ENCODE measurements around the gene TMEM121. TPM values are rescaled to one million over a fixed set of nuclear protein-coding genes. Genes with fewer than 3 reads are reported as not detected.

TMEM121 gene
- polyA plus RNA-seq (ENCODE audit: insufficient read length): 2.8 TPM
- long read RNA-seq, donor 1, partial matches to known transcripts: 0 of 3 reads
- long read RNA-seq, donor 1, other reads (novel, unspliced or antisense): 0 of 3 reads
- long read RNA-seq, donor 2, partial matches to known transcripts: 0 of 2 reads
- long read RNA-seq, donor 2, other reads (novel, unspliced or antisense): 0 of 2 reads
- long read RNA-seq, donor 3, transcript TMEM121-201 (2 exons, 1,532 nt): major isoform, 5 of 5 reads
- long read RNA-seq, donor 3, partial matches to known transcripts: 0 of 5 reads
- long read RNA-seq, donor 3, other reads (novel, unspliced or antisense): 0 of 5 reads
- long read RNA-seq, donor 4, partial matches to known transcripts: 0 of 1 reads
- long read RNA-seq, donor 4, other reads (novel, unspliced or antisense): 0 of 1 reads
- long read RNA-seq, donor 5, partial matches to known transcripts: 0 of 4 reads
- long read RNA-seq, donor 5, other reads (novel, unspliced or antisense): 0 of 4 reads
- long read RNA-seq, donor 6, transcript TMEM121-201 (2 exons, 1,532 nt): major isoform, 7 of 7 reads
- long read RNA-seq, donor 6, partial matches to known transcripts: 0 of 7 reads
- long read RNA-seq, donor 6, other reads (novel, unspliced or antisense): 0 of 7 reads
- long read RNA-seq, donor 7, transcript TMEM121-201 (2 exons, 1,532 nt): major isoform, 7 of 7 reads
- long read RNA-seq, donor 7, partial matches to known transcripts: 0 of 7 reads
- long read RNA-seq, donor 7, other reads (novel, unspliced or antisense): 0 of 7 reads
- long read RNA-seq, donor 8, partial matches to known transcripts: 0 of 3 reads
- long read RNA-seq, donor 8, other reads (novel, unspliced or antisense): 0 of 3 reads

DNA sequence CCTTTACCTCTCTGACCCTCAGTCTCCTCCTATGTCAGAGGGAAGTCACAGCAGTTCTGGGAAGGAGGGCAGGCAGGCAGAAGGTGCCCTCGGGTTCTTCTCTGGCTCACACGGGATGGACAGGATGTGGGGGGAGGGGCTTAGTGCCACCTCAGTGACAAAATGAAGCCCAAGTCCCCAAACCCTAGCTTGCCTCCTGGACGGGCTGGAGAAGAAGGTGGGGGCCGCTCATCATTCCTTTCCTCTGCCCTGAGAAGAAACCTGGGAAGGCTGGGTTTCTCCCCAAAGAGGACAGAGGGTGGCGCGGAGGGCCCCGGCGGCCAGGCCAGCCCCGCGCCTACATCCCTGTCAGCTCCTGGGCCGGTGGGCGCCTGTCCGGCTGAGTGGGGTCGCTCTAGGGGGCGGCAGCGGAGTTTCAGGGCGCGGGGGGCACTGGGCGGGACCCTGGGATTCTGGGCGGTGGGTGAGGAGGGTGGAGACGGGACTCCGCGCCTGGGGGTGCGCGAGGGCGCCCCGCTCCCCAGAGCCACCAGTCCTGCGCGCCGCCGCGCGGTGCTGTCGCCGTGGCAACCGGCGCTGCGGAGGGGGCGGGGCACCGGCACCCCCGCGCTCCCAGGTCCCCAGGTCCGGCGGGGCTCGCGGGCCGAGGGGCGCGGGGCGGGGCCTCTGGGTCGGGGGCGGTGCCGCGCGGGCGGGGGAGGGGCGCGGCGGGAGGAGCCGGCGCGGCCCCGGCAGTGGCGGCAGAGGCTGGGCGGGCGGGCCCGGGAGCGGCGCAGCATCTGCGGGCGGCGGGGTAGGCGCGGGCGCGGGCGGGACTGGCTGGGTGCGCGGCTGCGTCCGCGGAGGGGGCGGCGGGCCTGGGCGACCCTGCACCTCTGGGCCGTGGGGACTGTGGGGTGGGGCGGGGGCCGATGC, at the start of gene TMEM121:
Gene TMEM121 (plus strand): TSS at position 723 of the 915 bp plus-strand sequence. CDS start 2,252 bp downstream, outside the sequence.
- DNase-seq: no peak

GRCh38 chr14:105476831-105477659, 49.3 kb upstream of the TMEM121 start:
- DNase-seq: no peak

GRCh38 chr14:105477660-105478397, 48.6 kb upstream of the TMEM121 start:
- DNase-seq: peak; percentile 29

DNA sequence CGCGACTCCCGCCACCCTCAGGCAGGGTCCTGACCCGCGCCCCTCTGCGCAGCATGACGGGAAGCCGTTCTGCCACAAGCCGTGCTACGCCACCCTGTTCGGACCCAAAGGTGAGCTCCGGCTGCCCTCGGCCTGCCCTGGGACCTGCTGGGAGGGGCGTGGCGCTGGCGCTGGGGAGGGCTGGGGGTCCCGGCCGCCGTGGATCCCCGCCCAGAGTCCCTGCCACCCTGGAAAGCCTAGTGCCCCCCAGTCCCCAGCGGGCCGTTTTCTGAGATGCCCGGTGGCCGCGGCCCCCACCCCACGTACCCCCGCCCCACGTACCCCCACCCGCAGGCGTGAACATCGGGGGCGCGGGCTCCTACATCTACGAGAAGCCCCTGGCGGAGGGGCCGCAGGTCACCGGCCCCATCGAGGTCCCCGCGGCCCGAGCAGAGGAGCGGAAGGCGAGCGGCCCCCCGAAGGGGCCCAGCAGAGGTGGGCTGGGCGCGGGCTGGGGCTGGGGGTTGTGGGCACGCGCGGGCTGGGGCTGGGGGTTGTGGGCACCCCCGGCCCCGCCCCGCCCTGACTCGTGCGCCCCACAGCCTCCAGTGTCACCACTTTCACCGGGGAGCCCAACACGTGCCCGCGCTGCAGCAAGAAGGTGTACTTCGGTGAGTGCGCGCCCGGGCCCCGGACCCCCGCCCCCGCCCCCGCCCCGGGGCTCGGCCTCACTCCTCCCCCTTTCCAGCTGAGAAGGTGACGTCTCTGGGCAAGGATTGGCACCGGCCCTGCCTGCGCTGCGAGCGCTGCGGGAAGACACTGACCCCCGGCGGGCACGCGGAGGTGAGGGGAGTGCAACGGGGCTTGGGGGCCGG, 47.8 kb upstream of the TMEM121 start:
- DNase-seq: no peak

DNA sequence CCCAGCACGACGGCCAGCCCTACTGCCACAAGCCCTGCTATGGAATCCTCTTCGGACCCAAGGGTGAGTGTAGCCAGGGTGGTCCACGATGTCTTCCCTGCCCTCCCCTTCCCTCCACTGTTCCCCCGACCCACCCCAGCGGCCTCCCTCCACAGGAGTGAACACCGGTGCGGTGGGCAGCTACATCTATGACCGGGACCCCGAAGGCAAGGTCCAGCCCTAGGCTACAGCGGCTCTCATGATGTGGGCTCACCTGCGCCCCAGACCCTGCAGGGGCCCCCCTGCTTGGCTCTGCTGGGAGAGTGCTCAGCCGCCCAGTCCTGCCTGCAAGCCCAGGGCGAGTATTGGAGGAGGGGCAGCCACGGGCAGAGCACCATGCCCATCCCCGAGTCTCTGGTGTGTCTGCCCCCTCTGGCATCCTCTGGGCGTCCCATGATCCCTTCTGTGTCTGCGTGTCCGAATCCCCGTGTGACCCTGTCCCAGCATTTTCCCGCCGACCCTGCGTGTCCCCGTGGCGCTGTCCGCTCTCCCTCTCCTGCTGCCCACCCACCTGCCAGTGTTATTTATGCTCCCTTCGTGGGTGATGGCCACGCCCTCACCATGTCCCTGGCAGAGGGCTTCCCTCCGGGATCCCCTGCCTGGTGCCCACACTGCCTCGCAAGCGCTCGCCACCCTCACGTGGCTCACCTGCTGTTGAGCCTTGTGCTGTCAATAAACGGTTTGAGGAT, 46.8 kb upstream of the TMEM121 start:
- no peak for DNase-seq

GRCh38 chr14:105480199-105480746, 46.1 kb upstream of the TMEM121 start:
- DNase-seq: no peak

DNA sequence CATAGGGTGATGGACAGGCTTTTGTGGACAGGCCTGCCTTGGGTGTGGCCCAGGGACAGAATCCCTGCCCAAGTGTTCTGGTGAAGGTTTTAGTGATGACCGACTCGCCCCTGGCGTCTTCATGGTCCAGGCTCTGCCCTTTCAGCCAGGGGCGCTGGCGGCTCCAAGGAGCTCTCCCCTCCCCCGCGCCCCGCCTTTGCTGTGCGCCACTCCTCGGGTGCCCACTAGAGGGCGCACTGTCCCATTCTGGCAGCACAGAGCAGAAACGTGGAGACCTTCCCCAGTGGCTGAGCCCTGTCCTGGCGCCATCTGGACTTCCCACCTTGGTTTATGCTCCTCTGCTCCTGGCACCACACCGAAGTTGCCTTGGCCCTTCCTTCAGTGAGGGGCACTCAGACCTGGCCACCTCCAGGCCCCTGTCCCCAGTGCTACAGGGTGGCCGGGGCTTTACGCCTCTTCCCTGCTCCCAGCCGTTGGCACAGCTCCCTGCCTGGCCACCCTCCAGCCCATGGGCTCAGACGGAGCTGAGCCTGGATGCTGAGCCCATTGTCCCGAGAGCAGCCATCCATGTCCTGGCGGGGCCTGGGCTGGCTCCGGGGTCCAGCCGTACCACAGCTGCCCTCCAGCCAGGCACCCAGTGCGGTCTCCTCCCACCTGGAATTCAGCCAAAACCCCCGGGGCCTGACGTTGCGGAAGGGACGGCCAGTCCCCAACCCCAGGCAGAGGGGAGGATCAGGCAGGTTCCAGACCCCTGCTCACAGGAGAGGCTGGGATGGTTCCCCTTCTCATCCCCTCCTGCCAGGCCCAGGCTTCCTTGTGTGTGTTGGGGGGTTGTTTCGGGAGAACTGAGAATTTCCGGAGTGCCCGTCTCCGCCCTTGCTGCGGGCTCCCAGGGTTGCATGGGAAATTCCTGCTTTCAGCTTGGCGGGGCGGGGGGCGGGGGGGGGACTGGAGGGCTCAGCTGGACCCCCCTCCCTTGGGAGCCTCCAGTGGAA, 45.3 kb upstream of the TMEM121 start:
- peak; percentile 92 for DNase-seq

GRCh38 chr14:105481886-105482457, 44.4 kb upstream of the TMEM121 start:
- DNase-seq: peak; percentile 97

- DNase-seq: no peak
These were observed 43.8 kb upstream of the TMEM121 start for GRCh38 chr14:105482486-105483110.

DNA sequence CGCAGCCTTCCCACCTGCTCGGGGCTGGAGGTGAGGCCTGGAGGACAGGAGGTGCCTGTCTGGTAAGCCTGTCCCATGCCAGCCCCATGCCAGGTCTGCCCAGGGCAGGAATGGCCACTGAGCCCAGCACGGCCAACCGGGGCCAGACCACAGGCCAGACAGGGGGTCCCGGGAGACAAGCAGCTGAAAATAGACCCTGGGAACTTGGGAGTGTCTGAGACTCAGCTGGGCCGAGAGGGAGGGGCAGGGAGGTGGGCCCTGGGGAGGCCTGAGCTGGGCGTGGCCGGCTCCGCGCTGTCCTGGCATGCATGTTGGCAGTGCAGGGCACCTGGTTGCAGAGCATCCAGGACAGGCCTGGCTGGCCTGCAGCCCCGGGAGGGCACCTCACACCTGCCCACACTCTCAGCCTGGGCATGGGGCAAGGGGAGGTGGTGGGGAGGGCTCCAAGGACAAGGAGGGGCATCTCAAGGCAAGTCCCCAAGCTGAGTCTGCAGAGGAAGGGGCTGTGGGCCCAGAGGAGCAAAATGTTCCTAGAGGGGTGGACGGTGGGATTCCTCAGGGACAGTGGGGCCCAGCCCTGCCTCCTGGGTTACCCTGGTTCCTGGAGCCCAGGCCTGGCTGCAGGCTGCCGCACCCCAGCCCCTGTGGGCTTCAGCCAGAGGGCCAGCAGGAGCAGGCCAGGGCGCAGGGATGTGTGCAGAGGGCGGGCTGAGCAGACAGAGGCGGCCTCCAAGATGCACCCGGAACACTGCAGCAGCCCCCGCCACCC, 42.9 kb upstream of the TMEM121 start:
- no peak for DNase-seq

DNA sequence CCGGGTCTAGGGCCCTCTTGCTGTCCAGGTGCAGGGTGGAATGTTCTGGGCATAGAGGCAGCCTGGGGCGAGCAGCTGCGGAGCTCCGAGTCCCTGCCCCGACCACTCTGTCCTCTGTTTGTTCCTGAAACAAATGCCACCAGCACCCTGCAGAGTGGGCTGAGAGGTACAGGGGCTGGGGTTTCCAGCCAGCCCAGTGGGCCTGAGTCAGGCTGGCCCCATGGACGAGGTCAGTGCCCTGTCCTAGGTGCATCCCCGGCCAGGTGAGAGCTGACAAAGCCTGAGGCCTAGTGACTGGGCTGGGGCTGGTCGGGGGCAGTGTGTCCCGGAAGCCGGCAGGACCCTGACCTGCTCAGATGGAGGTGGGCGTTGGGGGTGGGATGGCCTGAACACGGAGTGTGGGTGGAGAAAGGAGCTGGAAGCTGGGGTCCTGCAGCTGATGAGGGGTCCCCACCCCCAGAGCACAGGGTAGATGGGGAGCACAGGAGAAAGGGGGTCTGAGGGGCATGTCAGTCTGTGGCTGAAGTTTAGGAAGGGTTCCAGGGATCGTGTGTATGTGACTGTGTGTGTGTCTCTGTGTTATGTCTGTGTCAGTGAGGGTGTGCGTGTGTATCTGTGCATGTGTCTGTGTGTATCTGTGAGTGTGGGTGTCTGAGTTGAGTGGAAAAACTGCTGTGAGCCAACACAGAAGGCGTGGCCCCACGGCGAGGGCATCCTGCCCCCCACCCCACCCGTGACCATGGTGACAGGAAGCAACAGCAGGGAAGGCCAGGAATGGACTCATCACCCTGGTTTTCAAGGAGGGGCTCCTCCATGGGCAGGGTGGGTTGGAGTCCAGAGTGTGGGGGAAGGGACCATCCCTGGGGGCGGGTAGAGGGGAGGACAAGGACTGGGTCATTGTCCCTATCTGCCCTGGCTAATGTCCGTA, 42.0 kb upstream of the TMEM121 start:
- DNase-seq: no peak

GRCh38 chr14:105484997-105485393, 41.4 kb upstream of the TMEM121 start:
- DNase-seq: no peak

DNA sequence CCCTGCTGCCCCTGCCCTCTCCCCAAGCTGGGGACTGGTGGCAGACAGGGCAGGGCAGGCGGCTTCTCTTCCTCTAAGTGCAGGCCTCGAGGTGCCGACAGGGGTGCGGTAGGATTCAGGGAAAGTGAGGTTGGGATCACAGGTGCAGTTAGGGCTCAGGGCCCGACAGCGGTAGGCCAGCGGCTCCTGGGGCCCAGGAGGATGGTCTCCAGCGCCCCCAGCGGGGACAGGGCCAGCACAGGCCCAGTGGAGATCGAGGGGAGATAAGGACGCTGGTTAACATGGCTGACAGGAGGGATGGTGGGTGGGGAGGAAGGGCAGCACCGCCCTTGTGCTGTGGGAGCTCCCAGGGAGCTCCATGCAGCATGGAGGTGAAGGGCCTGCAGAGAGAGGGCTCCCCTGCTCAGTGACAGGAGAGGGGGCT, 40.6 kb upstream of the TMEM121 start:
- DNase-seq: peak; percentile 55

All from left kidney (tissue), 8 donors.